GM21447 (cell line): ENCODE measurements around the gene GNG13.
"Not testable (repeated sequence)": the region's sequence is repeated elsewhere in the genome, so short reads cannot be mapped to it uniquely, and the experiment has no call there.

Experiments
- ATAC-seq: cut with Tn5 transposase; IDR thresholded peaks from one replicate; pipeline ENCODE4 v1.9.1; 2021; ENCODE audit not compliant: unreplicated experiment

GNG13 gene

DNA sequence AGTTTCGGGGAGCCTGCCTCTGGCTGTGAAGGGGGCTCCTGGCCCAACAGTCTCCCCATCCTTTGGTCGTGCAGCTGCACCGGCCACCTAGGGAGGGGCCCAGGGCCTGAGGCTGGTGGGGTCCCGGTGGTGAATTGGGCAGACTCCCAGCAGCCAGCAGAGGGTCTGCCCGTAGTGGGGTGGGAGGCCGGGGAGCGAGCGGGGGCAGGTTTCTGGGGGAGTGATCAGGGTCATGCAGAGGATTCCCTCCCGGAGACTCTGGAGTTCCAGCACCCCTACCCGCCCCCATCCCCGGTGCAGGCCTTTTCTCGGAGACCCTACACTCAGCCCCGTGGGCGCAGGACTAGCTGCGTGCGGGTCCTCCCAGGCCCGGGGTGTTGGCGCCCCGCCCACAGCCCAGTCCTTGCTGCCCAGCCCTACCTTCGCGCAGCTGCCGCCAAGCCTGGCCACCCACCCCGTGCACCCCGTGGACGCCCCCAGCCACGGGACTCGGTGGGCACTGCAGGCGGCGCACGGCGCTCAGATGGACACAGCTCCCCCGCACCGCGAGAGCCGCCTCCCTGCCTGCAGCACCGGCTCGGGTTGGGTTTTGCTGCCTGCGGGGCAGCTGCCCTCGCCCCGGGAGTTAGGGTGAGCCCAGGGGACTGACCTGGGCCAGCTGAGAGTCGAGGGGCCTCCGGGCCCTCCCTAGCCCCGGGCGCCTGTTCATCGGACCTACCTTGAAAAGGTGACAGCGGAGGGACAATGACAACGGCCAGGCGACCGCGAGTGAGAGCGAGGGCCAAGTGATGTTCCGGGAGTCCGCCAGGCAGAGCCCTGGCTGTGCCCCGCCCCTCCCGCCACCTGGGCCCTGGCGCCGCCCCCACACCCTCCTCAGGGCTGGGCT lies at the start of gene GNG13:
GNG13 (minus strand) TSS at position 787 of the 886 bp plus-strand sequence. CDS start 1,657 bp downstream, outside the sequence.
- no peak for ATAC-seq

GRCh38 chr16:848510-849253 lies 48.1 kb upstream of the GNG13 start:
- ATAC-seq = no peak

- no peak for ATAC-seq
Observed at GRCh38 chr16:847681-848445, 47.3 kb upstream of the GNG13 start.

DNA sequence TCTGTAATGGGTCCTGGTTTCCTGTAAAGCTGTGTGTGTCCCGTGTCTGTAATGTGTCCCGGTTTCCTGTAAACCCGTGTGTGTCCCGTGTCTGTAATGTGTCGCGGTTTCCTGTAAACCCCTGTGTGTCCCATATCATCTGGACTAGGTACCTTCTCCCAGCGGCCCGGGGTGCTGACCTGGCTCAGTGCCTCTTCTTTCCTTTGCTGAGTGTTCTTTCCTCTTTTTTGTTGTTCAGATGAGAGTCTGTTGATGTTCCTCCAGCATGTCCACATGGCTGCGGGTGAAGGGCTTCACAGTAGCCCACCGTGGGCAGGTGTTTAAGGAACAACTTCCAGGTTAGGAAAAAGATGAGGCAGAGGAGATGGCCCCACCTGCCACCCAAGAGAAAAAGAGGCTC lies 46.6 kb upstream of the GNG13 start:
- no peak for ATAC-seq

- ATAC-seq = no peak
Observed at GRCh38 chr16:845351-845745, 44.8 kb upstream of the GNG13 start.

GRCh38 chr16:844638-845350 lies 44.3 kb upstream of the GNG13 start:
- ATAC-seq = no peak

GRCh38 chr16:843771-844170 lies 43.2 kb upstream of the GNG13 start:
- no peak for ATAC-seq

DNA sequence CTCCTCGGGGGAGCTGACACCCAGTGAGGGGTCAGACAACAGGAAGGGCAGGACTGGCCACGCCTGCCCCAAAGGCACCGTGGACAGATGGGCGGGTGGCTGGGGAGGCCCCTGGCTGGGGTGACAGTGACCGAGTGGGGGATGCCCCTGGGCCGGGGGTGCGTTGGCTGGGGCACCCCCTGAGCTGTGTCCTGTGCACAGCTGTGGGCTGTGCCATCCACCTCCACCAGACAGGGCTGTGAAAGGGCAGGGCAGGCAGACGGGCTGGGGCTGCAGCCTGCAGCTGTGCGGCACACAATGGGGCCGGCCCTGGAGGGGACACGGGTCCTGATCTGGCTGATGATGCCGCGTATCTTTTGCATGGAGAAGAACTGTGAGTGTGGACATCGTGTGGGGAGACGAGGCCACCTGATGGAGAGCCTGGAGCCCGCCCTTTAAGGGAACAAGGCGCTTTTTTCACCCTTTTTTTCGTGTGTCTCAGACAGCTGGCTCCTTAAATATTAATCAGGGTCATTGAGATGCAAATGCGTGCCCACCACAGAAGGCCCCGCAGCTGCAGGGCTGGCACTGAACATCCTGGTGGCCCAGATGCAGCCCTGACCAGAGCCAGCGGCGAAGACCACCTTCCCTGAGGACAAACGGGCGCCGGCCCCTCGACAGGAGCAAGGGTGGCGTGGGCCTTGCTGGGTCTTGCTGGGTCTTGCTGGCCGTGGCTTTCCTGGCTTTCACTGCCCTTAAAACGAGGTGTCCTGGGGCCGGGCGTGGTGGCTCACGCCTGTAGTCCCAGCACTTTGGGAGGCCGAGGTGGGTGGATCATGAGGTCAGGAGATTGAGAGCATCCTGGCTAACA lies 42.4 kb upstream of the GNG13 start:
- ATAC-seq = no peak

GRCh38 chr16:842061-842476 lies 41.5 kb upstream of the GNG13 start:
- no peak for ATAC-seq

GRCh38 chr16:841455-842060 lies 41.0 kb upstream of the GNG13 start:
- no peak for ATAC-seq

- ATAC-seq = no peak
Observed at GRCh38 chr16:840561-841454, 40.3 kb upstream of the GNG13 start.

- ATAC-seq = no peak
Observed at GRCh38 chr16:839643-840408, 39.3 kb upstream of the GNG13 start.

DNA sequence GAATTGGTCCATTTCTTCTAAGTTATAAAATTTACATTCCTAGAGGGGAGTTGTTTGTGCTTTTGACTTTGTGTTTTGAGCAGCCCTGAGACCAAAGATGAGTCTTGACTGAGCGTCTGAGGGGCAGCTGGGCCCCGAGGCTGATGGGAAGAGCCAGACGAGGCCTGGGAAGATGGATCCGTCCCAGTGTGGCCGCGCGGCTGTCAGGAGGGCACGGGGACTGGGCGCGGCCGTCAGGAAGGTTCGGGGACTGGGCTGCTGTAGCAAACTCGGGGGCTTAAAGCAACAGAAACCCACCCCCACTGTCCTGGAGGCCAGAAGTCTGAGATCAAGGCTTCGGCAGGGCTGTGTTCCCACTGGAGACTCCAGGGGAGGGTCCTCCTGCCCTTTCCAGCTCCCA lies 38.2 kb upstream of the GNG13 start:
- ATAC-seq = no peak

- ATAC-seq = not testable (repeated sequence)
Observed at GRCh38 chr16:836822-837221, 36.3 kb upstream of the GNG13 start.

DNA sequence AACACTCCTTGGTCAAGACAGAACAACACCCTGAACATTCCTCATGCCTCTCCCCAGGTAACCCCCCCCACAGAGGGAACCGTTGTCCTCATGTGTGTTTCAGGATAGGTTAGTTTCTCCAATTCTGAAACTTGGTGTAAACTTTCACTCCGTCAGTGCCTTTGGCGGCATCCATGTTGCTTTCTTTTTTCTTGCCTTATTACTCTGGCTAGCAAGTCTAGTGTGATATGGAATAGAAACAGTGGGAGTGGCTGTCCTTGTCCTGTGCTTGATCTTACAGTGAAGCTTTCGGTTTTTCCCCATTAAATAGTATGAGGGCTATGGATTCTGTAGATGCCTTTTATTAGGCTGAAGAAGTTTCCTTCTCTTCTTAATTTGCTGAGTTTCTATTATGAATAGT lies 35.7 kb upstream of the GNG13 start:
- ATAC-seq = no peak

DNA sequence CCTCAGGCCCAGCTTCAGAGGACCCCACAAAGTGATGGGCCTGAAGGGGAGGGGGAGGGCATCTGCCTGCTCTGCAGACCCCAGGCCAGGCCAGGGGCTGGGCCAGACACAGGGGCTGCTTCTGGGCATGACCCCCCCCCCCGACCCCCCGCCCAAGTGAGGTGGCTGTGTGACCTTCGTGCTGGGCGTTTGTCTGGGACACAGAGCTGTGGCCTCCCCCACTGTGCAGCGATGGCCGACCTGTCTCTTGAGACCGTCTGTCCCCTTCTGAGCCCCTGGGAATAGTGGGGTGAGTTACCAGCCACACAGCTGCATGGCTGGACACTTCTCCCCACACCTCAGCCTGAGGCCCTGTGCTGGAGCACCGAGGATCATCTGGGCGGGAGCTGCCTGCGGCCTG lies 34.8 kb upstream of the GNG13 start:
- no peak for ATAC-seq

DNA sequence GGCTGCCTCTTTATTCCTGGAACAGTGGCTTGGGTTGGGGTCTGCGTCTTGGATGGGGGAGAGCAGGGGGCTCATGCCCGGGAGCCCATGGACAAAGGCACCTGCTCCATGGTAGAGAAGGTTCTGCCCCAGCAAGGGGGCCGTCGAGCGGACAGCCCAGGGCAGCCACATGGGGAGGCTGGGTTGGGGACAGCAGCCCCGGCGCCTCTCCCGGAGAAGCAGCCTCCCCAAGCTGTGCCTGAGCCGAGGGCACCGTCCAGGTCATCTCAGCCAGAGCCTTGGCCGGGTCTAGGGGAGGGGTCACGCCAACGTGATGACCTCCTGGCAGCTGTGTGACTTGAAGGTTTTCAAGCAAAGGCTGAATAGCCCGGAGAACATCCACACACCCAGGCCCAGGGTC lies 32.9 kb upstream of the GNG13 start:
- ATAC-seq = no peak
